Measurements from ENCODE around the gene CYP24A1.

- TF ChIP-seq CTCF (IDR thresholded peaks at IDR 0.05), result no peak
- no peak for TF ChIP-seq ZFX (IDR thresholded peaks at IDR 0.05; ENCODE audit: borderline replicate concordance)
Measured at GRCh38 chr20:54165803-54166202, 8.0 kb downstream of the CYP24A1 start.

Data from 22Rv1 (cell line).